B cell (primary cell): ENCODE measurements around the gene IL31RA.

ENCODE experiments used
- EZH2 ChIP-seq: IDR thresholded peaks from 2 replicates; pipeline ENCODE4 v1.6.1; 2012; ENCODE audit warnings: borderline replicate concordance, low read depth, mild to moderate bottlenecking, moderate library complexity, low read length; ENCODE audit not compliant: insufficient read depth, poor library complexity, severe bottlenecking
- TF ChIP-seq, protein P1 (sequence below): fragments of 200-600 bp; IDR thresholded peaks from one replicate; pipeline ENCODE4 v1.8.0; 2022; ENCODE audit warnings: antibody characterized with exemption, mild to moderate bottlenecking

DNA sequence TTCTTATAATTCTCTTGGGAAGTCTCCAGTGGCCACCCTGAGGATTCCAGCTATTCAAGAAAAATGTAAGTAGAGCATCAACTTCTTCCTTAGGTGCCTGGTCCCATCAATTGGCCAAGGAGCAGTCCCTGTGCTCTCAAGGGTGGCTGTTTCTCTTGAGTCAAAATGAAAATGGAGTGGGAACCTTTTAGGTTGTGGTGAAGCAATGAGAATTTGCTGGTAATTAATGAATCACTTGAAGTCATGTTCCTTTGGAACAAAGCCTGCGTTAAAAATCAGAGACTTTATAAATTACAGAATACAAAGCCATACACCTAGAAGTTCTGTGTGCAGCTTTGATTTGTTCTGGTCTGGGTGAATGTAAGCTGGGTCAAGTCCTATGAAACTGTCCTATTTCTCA, 48.9 kb downstream of the IL31RA start:
- TF ChIP-seq, protein P1, sequence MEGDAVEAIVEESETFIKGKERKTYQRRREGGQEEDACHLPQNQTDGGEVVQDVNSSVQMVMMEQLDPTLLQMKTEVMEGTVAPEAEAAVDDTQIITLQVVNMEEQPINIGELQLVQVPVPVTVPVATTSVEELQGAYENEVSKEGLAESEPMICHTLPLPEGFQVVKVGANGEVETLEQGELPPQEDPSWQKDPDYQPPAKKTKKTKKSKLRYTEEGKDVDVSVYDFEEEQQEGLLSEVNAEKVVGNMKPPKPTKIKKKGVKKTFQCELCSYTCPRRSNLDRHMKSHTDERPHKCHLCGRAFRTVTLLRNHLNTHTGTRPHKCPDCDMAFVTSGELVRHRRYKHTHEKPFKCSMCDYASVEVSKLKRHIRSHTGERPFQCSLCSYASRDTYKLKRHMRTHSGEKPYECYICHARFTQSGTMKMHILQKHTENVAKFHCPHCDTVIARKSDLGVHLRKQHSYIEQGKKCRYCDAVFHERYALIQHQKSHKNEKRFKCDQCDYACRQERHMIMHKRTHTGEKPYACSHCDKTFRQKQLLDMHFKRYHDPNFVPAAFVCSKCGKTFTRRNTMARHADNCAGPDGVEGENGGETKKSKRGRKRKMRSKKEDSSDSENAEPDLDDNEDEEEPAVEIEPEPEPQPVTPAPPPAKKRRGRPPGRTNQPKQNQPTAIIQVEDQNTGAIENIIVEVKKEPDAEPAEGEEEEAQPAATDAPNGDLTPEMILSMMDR, result no peak
- no peak for TF ChIP-seq EZH2
